Nucleus accumbens (tissue), 56 donors: ENCODE results near the gene SLC35D2.
"Not testable (repeated sequence)": the region's sequence is repeated elsewhere in the genome, so short reads cannot be mapped to it uniquely, and the experiment has no call there.

Source experiments
- DNase-seq, 56 donors: peaks; one replicate each; lab custom pipeline; 2025; lab: John Stamatoyannopoulos, UW

SLC35D2 gene

DNA sequence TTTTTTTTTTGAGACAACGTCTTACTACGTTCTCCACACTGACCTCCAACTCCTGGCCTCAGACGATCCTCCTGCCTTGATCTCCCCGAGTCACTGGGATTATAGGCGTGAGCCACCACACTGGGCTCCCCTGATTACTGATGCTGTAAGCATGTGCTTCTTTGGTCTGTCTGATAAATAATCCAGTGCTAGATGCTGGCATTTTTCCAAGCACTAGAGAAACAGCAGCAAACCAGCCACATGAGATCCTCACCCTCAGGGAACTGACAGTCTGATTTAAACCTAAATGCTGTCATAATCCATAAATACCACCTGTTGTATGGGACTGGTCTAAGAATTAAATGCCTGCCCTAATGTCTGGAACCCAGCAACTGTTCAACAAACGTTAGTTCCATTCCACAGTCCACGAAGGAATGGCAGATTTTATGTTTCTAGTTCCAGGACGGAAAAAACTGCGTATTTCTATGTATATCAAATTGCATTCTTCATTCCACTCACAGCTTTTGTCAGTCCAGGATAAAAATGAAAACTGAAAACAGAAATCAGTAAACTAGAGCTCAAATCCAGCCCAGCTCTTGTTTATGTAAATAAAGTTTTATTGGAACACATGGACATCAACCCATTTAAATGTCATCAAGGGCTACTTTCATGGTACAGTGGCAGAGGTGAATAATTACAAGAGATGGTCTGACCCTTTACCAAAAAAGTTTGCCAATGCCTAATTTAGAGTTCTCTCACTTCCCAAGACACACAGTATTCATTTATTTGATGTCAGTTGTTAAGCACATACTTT lies 20.1 kb downstream of the SLC35D2 start:
- DNase-seq: no peak

- DNase-seq: not testable (repeated sequence)
Observed at GRCh38 chr9:96362119-96362518, 21.4 kb downstream of the SLC35D2 start.

DNA sequence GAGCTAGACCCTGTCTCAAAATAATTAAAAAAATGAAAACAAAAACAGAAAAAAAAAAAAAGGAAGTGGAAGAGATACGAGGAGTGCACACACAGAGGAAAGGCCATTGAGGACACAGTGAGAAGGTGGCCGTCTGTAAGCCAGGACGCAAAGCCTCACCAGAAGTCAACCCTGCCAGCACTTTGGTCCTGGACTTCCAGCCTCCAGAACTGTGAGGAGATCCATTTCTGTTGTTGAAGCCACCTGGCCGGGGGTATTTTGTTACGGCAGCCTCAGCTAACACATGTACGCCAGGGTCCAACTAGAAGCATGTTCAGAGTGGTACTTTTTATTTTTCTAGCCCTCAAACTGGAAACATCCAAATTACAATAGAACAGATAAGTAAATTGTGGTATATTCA lies 21.8 kb downstream of the SLC35D2 start:
- no peak for DNase-seq

GRCh38 chr9:96360976-96361375 lies 22.5 kb downstream of the SLC35D2 start:
- no peak for DNase-seq

DNA sequence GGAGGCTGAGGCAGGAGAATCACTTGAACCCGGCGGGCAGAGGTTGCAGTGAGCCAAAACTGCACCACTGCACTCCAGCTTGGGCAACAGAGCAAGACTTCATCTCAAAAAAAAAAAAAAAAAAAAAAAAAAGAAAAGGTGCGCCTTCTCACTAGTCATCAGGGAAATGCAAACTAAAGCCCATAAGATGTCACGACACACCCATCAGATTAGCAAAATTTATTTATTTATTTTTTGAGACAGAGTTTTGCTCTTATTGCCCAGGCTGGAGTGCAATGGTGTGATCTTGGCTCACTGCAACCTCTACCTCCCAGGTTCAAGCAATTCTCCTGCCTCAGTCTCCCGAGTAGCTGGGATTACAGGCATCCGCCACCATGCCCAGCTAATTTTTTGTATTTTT lies 23.0 kb downstream of the SLC35D2 start:
- DNase-seq: not testable (repeated sequence)

DNA sequence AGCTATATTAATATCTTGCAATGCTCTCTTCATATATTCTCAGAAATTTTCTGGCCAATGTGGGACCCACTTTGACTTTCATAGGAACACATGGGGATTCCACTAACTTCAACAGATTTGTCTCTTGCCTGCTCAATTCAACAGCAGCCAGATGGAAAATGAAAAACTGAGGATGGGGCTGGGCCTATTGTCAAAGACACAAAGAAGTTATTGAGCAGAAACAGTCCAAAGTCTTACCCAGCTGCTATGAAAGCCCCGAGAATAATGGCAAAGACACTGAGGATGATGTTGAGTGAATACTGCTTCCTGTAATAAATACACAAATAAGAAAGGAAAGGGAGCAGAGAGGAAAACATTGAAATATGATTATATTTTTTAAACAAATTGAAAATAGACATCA lies 32.6 kb downstream of the SLC35D2 start:
- peak in 35 of 56 donors; percentile 6 to 72 (median 37) for DNase-seq

- DNase-seq: no peak
Observed at GRCh38 chr9:96348261-96348660, 35.2 kb downstream of the SLC35D2 start.

DNA sequence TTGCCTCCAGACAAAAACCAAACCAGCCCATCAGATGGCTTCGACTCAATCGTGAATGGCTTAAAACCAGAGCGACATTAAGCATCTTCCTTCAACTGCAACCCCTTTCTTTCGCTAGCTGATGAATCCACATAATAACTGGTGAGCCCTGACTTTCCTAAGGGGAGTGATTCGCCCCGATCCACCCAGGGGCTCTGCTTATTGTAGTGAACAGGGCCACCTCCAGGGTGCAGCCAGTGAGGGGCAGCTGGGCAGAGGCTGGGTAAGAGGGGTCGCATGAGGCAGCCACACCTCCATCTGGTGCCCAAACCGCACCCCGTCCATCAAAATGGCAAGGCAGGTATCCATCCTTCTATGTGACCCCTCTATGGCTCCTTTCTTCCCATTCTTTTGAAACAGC lies 38.0 kb downstream of the SLC35D2 start:
- DNase-seq: no peak

DNA sequence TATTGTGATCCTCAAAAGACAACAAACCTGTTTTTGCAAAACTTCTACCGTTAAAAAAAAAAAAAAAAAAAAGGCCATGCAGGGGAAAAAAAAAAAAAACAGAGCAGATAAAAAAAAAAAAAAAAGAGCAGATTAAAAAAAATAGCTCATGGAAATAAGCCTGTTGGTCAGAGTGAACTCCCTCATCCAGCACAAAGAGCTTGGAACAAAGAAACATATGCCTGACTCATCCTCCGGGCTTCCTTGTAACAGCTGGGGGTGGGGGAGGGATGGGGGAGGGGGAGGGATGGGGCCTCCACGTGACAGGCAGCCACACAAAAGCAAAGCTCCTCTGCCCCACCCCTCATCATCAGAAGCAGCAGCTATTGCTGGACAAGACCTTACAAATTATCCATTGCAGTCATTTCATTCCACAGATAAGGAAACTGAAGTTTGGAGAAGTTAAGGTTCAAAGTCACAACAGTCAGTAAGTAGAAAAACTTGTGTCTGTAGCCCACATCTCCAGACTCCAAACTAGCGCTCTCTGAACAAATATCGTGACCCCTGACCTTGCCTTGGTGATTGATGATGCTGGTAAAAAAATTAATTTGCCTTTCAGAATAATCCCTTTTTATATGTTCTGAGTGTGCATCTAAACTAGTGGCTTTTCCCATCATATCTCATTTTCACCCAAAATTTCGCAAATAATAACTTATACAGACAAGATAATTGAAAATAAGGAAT lies 38.9 kb downstream of the SLC35D2 start:
- peak in 47 of 56 donors; percentile 4 to 88 (median 61) for DNase-seq

- no peak for DNase-seq
Observed at GRCh38 chr9:96343515-96344360, 39.8 kb downstream of the SLC35D2 start.

GRCh38 chr9:96342571-96343245 lies 40.8 kb downstream of the SLC35D2 start:
- no peak for DNase-seq

DNA sequence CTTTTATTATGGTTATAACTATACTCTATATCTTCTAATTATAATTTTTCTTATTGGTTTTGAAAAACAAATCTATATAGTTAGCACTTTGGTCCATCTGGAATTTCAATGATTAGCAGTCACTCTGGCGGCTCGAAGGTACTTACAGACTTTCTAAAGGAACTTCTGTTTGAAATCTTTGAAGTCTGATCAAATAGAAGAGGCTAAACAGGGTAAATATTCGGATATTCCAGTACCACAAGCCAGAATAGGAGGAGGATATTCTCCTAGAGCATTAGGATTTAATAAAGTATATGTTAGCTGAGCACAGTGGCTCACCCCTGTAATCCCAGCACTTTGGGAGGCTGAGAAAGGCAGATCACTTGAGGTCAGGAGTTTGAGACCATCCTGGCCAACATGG lies 42.8 kb downstream of the SLC35D2 start:
- no peak for DNase-seq

DNA sequence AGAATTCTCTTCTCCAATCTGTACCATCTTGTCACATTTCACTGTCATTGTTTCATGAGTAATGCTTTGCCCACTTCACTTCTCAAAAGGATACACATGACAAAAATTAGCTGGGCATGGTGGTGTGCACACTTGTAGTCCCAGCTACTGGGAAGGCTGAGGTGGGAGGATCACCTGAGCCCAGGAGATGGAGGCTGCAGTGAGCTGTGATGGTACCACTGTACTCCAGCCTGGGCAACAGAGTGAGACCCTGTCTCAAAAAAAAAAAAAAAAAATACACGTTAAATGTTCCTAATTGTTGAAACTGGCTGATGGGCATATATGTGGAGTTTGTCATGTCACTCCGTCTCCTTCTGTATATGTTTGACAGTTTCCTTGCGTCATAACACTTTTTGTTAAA lies 45.2 kb downstream of the SLC35D2 start:
- DNase-seq: no peak

DNA sequence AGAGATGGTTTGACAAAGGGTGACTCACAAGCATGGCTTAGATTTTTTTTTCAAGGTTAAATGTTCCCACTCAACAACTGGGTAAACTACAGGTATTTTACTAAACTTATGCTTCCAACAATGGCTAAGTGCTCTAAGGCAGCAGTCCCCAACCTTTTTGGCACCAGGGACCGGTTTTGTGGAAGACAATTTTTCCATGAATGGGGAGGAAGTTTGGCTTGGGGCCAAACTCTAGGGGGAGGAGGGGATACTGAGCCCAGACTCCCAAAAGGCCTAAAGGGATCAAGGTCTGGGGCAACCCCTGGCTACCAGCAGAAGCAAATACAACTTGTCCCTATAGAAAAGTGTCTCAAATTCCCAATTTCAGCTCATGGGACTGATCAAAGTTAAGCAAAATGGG lies 49.6 kb downstream of the SLC35D2 start:
- no peak for DNase-seq

DNA sequence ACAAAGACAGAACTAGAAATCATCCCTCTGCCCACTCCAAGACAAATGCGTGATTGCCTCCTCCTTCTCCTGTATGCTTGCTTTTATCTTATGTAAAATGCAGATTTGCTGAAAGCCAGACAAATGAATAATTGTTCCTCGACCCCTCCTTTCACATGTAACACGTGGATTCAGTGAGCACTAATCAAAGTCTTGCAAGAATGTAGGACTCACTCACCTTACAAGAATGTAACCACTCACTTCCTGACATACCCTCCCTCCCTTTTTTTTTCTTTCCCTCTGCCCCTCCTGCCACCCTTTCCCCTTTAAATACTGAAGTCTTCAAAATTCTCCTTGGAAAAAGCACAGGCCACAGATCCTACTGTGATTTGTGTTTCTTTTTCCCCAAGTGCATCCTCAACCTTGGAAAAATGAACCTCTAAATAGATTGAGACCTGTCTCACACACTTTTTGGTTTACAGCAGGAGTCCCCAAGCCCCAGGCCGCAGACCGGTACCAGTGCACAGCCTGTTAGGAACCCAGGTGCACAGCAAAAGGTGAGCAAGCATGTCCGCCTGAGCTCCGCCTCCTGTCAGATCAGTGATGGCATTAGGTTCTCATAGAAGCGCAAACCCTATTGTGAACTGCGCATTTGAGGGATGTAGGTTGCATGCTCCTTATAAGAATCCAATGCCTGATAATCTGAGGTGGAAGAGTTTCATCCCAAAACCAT lies 52.1 kb downstream of the SLC35D2 start:
- DNase-seq: no peak

DNA sequence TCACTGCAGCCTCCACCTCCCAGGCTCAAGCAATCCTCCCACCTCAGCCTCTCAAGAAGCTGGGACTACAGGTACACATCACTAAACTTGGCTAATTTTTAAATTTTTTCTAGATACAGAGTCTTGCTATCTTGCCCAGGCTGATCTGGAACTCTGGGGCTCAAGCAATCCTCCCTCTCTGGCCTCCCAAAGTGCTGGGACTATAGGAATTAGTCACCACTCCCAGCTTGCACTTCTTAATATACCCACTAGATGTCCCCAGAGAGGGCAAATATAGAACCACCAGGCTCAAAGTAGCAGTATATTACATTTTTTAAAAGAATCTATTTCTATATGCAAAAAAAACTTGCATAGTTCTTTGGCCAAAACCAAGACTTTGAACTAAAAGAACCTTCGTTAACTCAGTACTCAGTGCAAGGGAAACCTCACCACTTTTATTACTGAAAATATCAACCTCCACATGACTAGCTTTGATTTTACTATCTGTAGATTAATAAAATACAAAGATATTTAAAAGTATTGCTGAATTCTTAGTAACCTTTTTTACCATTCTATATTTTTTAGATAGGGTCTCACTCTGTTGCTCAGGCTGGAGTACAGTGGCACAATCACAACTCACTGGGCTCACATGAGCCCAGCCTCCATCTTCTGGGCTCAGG lies 55.7 kb downstream of the SLC35D2 start:
- peak in 13 of 56 donors; percentile 5 to 59 (median 13) for DNase-seq

DNA sequence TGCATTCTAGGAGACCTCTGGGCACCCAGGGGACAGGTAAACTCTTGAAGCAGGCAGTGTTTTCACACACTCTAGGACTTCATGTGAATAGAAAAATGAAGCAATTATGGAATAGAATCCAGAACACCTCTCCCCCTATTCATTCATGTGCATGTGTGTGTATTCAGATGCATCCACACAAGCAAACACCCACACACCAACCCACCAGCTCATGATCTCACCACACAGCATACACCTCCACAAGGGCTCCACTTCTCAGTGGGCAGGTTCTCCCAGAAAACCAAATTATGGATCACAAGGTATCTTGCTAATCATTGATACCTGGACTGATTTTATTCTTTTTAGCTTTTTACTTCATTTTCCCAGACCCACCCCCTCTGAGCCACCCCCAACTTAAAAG lies 60.3 kb downstream of the SLC35D2 start:
- DNase-seq: no peak

DNA sequence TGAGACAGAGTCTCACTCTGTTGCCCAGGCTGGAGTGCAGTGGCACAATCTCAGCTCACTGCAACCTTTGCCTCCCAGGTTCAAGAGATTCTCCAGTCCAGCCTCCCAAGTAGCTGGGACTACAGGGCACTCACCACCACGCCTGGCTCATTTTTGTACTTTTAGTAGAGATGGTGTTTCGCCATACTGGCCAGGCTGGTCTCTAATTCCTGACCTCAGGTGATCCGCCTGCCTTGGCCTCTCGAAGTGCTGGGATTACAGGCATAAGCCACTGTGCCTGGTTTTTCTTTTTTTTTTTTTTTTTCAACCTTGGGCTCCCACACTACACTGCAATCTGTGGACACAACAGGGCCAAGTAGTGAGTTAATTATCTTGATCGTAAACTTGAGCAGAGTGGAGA lies 60.8 kb downstream of the SLC35D2 start:
- not testable (repeated sequence) for DNase-seq

- DNase-seq: not testable (repeated sequence)
Observed at GRCh38 chr9:96322210-96322609, 61.3 kb downstream of the SLC35D2 start.
